Epidermal melanocyte (primary cell): Measurements from ENCODE around the gene SASH3.

Experiments used
- DNase-seq: peaks from one replicate; pipeline ENCODE4 v3.0.0; 2011; ENCODE audit warnings: low spot score; ENCODE audit not compliant: insufficient read length

SASH3 gene

DNA sequence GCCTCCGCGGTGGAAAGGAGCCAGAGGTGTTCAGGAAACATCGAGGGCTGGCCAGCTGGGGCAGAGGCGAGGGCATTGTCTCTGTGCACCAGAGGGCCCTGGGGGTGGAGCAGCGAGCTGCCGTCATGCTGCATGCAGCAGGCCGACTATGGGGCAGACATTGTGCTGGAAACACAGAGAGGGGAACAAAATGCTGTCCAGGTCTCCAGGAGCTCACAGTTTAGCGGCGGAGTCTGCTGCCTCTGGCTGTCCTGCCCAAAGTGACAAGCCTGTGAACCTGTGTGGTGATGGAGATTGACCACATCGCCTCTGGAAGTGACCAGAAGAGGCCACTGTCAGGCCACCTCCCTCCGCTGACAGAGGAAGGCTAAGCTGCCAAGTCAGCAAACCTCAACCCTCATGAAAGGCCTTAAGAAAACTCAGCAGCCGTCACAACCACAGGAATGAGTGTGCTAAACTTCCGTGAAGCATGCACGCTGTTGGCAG lies 20.1 kb upstream of the SASH3 start:
- no peak for DNase-seq

DNA sequence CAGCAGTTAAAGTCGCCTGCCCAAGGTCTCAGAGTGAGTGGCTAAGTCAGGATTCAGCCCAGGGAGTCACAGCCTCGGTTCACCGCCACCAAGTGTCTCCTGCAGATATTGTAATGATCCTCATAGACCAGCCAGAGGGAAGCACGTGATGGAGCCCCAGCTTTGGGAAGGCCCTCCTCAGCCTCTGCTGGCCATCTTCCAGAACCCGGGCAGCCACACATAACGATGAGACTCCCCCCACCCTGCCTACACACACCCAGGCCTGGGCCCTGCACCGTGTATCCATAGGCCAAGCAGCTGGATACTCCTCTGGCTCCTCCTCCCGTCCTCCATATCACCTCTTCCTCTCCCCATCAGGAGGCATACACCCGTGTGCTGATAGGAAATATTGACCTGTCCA lies 19.6 kb upstream of the SASH3 start:
- DNase-seq, result no peak

DNA sequence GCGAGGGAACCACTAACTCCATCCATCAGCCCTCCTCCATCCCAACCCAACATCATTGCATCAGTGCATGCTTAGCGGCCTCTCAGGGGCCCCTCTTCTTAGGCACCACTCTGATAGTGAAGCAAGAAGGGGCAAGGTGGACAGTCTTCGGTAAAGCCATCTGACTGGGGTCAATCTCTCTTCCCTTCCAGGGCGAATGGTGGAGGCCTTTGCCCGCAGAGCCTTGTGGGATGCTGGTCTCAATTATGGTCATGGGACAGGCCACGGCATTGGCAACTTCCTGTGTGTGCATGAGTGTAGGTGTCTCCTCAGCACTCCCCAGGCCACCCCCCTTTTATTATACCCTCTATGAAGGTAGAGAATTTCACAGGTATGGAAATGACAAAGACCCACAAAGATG lies 18.8 kb upstream of the SASH3 start:
- DNase-seq, result no peak

DNA sequence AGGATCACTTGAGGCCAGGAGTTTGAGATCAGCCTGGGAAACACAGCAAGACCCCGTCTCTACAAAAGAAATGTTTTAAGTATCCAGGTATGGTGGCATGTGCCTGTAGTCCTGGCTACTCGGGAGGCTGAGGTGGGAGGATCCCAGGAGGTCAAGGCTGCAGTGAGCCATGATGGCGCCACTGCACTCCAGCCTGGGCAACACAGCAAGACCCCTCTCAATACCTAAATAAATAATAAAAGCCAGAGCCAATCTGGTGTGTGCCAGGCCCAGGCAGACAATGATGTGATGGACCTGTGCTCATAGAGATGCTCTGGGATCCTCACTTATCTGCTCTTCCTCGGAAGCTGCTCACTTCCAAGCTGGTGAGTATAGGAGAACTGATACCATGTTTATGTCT lies 18.2 kb upstream of the SASH3 start:
- DNase-seq, result no peak

DNA sequence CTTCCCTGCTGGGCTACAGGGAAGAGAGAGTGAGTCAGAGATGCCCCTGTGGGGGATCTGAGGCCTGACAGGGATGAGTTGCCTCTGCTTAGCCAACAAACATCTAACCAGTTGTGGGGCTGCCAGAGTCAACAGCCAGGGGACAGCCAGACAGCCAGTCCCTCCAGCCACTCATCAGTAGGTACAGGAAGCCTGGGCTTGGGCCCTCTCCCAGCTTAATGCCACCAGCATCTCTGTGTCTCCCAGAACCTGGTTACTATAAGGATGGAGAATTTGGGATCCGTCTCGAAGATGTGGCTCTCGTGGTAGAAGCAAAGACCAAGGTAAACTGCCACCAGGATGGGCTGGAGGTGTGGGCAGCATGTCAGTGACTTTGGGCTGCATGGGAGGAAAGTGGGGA lies 17.3 kb upstream of the SASH3 start:
- DNase-seq, result no peak

DNA sequence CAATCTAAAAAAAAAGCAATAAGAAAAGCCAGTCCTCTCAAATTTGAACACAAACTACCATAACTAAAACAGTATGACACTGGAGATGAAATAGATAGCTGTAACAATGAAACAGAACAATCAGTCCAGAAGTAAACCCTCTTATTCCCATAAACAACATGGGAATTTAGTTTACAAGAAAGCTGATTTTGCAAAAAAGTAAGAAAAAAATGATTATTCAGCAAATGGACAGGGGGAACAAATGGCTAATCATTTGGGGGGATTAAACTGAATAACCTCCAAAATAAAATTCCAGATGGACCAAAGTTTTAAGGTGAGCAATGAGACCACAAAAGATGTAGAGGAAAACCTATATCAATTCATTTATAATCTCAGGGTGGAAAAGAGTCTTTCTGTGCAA lies 16.1 kb upstream of the SASH3 start:
- no peak for DNase-seq

DNA sequence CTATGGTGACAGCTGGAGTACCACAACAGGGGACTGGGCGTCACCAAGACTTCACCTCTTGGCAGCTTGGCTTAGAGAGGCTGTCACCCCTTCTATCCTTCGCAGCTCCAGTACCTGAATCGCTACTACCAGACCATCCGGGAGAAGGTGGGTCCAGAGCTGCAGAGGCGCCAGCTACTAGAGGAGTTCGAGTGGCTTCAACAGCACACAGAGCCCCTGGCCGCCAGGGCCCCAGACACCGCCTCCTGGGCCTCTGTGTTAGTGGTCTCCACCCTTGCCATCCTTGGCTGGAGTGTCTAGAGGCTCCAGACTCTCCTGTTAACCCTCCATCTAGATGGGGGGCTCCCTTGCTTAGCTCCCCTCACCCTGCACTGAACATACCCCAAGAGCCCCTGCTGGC lies 11.6 kb upstream of the SASH3 start:
- no peak for DNase-seq

DNA sequence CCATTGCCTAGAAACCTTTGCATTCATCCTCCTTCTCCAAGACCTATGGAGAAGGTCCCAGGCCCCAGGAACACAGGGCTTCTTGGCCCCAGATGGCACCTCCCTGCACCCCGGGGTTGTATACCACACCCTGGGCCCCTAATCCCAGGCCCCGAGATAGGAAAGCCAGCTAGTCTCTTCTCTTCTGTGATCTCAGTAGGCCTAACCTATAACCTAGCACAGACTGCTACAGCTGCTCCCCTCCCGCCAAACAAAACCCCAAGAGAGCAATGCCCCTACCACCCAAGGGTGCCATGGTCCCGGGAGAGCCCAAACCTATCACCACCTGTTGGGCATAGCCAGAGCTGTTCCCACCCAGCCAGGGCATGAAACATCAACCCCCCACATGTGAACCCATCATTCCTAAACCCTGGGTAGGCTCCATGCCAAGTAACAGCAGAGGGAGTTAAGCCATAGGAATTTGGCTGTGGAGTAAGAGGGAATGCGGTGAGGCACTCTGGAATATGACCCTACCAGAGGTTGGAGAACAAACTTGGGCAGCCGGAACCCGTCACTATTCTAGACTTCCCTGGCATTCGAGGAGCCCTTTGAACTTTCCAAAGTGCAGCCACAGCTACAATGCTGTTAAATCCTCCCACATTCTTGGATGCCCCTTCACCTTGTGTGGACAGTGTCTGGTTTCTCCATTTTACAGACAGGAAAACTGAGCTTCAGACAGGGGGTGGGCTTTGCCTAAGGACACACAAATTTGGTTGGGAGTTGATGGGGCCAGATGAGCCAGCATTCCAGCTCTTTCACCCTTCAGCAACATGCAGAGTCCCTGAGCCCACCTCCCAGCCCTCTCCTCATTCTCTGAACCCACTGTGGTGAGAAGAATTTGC lies 10.9 kb upstream of the SASH3 start:
- no peak for DNase-seq

DNA sequence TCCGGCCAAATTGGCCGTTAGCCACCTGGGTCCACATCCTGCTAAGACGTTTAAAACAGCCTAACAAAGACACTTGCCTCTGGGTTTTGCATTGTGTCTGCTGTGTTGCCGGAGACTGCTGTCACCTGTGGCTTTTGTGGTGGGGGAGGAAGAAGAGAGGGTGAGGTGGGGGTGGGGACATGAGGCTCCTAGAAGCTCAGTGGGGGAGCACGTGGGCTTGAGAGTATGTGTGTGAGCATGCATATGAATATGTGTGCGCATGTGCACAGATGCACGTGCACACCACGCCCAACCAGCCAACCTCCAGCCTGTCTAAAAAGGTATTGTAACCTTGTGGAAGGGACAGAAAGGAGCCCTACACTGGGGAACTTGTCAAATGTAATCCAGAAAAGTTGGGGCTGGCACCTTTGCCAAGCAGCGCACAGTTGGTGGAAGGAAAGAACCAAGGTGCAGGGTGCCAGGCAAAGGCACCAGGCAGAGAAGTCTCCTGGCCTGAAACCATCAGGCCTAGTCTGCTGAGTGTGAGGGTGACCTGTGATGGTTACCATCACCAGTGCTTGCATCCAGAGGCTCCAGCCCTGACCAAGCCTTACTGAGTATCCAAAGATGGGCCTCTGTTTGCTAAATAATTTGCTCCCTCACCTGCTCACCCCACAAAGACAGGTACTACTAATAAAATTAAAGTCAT lies 10.1 kb upstream of the SASH3 start:
- no peak for DNase-seq

DNA sequence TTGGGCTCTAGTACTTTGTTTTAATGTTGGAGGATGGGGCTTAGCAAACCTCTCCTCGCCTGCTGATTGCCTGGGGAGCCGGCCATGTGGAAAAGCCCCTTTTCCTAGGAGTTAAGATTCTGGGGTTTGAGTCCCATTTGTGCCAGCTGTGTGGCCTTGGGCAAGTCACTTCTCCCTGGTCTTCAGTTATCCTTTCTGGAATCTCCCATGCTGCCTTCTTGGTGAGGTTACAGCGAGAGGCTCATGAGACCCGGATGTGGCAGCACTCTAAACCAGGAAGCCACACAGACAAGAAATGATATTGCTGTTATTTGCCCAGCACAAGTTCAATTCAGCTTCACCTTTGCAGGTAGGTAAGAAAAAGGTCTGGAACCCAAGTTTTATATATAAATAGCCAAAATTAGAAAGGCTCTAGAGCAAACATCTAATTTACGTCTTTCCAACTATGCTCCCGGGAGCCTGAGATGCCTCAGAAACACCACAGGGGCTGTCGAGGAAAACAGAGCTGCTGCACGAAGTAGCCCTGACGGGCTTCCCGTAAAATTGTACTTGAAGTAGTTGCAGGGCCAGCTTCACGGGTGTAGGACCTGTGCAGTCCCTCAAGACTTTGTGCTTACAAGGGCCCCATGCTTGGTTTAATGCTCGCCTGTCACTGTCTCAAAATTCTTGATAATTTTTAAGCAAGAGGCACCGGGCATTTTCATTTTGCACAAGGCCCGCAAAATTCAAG lies 8.3 kb upstream of the SASH3 start:
- no peak for DNase-seq

DNA sequence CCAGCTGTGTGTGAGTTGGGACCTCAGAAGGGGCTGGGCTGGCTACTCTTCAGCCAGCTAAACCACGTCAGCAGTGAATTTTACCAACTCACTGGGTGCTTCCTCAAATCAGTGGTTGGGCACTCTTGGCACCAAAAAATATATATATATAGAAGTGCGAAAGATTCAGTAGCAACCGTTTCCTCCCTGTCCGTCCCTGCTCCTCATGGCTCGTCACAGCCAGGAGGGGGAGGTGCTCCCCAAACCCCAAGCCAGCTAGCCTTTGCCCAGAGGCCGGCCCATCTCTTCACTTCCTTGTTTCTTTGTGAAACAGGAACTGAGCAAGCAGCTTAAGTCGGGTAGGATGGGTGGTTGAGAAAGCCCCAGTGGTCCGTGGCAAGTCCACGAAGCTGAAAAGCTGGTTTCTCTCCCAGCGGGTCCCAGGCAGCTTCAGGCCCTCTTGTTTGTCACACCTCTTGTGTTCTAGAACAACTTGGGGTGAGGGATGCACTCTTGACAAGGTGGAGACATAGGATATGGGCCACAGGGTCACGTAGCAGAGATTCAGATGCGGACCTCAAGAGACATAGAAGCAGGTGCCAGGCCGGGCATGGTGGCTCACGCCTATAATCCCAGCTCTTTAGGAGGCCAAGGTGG lies 6.8 kb upstream of the SASH3 start:
- no peak for DNase-seq

DNA sequence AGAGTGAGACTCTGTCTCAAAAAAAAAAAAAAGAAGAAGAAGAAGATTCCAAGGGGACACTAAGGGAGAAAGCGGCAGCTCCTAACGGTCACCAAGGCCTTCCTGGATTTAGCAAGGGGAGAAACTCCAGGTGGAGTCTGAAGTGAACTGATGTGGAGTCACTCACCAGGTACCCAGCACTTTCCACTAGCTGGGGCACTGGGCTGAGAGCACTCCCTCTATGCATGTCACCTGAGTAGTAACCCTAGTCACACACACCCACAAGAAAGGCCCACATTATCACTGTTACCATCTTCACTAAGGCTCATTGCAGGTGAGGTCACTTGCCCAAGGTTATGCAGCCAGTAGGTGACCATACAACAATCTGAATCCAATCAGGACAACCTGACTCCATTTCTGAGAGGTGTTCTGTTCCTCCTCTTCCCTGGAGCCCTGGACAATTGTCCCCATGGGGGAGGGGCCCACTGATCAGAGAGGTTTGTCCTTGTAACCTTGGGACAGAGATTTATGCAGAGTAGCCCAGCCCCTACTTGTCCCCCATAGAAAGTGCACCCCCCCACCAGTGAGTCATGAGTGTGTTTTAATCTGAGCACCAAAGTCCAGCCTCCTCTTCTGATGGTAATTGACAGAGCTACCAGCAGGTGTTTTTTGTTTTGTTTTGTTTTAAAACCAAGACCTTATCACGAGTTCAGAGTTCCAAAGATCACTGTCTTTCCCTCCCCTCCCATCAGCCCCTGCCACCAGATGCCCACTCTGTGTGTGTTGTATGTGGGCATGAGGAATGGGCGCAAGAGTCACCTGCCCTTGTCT lies 5.9 kb upstream of the SASH3 start:
- DNase-seq, result no peak

DNA sequence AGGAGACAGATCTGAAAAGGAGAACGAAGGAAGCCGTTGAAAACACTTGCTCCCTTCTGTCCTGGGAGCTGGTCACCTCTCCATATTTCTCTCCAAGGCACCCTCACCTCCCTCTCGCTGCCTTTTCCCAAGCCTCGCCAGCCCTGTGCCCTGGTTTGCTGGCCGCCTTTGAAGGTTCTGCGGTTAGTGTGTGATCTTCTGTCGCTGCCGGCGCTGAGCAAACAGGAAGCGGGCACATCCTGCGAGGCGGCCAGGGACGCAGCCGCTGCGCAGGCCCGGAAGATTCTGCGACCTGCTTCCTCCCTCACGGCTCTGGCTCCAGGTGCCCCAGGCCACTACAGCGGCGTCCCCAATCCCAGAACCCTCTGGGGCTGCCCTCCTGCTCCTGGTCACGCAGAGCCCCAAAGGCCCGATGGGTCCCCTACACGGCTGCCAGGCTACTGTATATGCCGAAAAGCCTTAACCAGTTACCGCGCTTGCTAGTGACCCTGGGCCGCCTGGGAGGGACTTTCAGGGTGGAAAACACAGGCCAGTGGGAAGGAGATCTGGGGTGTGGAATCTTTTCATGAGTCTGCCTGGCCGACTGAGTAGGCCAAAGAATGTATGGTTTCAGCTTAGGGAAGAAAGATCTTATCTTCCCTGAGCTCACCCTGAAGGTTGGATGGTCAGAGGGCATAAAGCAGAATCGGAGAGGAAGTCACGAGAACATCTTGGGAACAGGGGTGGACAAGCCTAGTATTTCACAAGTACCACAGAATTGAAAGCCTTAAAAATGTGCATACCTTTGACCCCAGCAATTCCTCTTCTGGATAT lies 2.3 kb upstream of the SASH3 start:
- no peak for DNase-seq

DNA sequence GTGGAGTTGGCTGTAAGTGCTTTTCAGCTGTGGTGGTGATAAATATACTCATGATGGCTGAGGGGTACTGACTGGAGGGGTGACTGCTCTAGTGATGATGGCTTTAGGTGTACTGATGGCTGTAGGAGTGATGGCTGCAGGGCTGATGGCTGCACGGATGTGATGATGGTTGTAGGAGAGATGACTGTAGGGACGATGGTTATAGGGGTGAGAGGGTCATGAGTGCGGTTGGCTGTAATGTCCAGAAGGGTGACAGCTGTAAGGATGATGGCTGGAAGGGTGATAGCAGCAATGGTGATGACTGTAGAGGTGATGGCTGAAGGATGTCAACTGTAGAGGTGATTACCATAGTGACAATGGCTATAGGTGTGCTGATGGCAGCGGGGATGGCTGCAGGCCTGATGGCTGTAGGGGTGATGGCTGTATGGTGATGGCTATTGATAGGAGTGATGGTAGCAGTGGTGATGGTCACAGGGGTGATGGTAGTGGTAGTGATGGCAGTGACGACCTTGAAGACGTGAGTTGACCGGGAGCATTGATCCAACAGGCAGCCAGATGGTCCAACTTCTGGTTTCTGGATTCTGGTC lies 570 bp upstream of the SASH3 start:
- no peak for DNase-seq

DNA sequence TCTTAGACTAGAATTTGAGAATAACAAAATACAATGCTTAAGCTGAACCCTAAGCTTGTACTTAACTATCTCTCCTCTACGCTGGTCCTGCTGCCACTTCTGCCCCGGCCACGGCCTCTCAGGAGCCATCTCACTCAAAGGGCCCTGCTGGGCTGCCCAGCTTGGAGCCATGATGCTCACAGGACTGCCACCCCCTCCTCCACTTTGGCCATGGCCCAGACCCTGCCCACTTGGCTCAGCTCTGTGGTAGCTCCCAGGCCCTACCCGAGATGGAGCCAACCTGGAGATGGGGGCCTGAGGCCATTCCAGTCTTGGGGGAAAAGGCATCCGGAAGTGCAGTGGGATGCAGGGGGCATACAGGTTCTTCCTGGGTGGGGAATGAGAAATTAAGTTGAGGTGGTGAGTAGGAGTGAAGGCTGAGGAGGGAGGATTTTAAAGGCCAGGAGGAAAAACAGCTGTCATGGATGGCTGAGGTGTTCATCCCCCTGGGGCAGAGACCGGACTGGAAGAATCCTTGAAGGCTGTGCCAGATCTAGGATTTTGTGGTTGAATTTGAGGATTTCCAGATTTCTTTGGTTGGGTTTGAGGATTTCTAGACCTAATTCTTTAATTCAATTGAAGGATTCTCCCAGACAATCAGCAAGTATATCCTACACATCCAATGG lies 824 bp downstream of the SASH3 start:
- DNase-seq, result no peak

DNA sequence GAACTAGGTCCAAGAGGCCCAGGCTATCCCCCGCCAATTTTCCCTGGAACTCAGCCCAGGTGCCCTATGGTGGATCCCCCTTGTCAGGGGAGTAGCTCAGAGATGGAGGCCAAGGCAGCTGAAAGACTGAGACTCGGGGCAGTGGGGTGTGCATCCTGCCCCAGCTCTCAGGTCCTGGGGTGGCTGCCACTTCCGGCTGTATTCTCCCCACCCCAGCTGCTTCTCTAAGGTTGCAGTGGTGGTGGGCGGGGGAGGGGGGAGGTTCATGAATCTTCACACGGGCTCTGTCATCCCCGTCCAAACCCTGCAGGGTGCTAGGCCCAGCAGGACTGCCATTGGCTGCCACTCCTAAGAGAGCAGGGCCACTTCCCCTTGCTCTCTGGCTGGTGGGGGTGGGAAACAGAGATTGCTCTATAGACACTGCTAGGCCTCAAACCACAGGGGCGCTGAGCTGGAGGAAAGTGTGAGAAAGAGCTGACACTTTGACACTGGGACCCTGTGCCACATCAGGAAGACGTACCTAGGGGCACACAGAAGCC lies 1.5 kb downstream of the SASH3 start:
- no peak for DNase-seq

DNA sequence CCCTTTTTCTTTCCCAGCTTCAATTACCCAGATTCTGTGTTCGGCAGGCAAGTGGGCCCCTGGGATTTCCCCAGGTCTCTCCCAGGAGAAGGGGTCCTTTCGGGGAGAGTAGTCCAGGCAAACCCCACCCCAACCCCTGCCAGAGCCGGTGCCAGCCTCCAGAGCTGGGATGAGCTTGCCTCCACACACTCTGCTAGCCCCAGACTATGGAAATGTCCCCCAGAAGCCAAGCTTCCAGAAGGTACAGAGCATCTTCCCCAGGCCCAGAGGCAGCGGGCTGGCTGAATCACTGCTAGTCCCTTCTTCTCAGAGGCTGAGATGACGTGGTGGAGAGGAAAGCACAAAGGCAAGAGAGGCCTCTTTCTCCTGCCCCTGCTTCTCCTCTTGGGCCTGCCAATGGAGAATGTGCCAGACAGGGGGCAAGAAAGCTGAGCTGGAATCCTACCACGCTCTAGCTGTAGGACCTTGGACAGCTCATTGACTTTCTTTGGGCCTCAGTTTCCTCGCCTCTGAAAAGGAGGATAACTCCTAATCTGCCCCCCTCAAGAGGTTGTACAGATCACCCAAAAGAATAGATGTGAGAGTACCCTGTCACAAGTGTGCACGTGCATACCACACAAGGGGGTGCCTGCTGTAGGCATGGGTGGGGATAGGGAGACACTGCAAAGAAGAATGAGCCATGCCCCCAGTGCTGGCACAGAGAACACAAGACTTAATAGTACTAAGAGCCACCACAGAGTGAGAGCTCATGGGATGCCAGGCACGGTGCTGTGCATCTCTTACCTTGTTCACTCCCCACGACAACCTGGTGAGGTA lies 2.1 kb downstream of the SASH3 start:
- DNase-seq, result no peak

DNA sequence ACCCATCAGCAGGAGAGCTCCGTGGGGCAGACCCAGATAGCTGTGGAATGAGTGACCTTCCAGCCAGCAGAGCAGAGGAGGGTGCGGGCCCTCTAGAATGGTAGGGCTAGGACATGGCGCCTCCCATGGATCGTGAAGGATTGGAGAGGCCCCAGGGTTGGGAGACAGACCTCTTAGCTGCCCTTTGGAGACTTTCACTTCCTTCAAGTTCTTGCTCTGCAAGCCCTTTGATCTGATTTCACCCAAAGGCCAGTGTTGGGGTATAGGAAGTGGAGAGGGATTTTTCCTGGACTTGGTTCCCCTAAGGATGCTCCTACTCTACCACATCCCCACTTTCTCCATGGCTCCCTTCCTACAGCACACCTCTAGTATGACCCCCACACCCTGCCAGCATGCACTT lies 3.0 kb downstream of the SASH3 start:
- DNase-seq, result no peak
